ENCODE results near the gene STON2. TPM values are rescaled to one million over a fixed set of nuclear protein-coding genes. Genes with fewer than 3 reads are reported as not detected.
A peak's percentile ranks its signal among the peaks of the same experiment; 100 is the strongest.

STON2 gene
- total and polyA plus RNA-seq, 2 of the 8 experiments (the other 6 are each of a cell fraction or from before 2014, with no cell fraction given) = 8.9 to 50.0 TPM

DNA sequence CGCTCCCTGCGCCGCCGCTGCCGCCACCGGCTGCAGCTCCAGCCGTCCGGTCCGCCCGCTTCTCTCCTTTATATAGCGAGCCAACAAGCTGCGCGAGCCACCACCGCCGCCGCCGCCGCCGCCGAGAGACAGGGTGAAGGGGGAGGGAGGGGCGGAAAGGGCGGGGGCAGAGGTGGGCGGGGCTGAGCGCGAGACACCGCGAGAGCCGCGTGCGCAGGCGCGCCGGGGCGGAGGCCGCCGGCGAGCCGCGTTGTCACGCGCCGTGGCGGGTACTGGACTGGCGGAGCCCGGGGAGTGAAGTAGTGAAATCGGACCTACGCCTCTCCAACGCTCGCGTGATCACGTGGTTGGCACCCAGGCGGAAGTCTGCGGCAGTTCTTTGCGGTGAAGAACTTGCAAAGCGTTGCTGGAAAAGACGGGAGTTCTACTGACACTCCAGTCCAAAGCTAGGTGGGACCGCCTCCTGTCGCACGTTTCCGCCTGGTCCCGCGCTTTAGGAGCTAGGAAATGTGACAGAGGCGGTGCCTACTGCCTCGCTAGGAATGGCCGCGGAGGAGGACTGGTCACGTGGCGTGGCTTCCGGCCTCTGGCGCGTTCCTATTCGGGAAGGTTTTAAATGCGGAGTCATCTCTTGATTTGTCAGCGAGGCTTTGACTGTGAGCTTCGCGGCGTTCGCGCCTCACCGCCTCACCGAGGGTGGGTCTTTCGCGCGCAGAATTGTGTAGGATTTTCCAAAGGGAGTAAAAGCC lies 179.1 kb downstream of the STON2 start, which contains the start of gene GTF2A1 (continued):
- TF ChIP-seq SRF (IDR thresholded peaks at IDR 0.05; ENCODE audit: low read depth, low read length) (no peak), CBX8 (IDR thresholded peaks at IDR 0.05; ENCODE audit: borderline replicate concordance, low read depth, low read length) (no peak), SAP30 (IDR thresholded peaks at IDR 0.05; ENCODE audit: insufficient read depth, insufficient replicate concordance, low read length) (peak; percentile 31), BRCA1 (IDR thresholded peaks at IDR 0.05; ENCODE audit: low read depth, low read length) (peak; percentile 54; the same call in 1 of the 2 replicates), KDM1A (IDR thresholded peaks at IDR 0.05; ENCODE audit: borderline replicate concordance, low read length) (no peak), FOSL1 (IDR thresholded peaks at IDR 0.05; ENCODE audit: insufficient read depth, low read depth, low read length) (no peak), JUN (IDR thresholded peaks at IDR 0.05; ENCODE audit: low read depth, low read length) (no peak), KDM5A (IDR thresholded peaks at IDR 0.05; ENCODE audit: low read length) (no peak), RNF2 (IDR thresholded peaks at IDR 0.05; ENCODE audit: borderline replicate concordance, low read depth, low read length, missing control alignments, poor library complexity, severe bottlenecking) (no peak), EP300 (IDR thresholded peaks at IDR 0.05; ENCODE audit: borderline replicate concordance in 1 of 2, low read depth in 2 of 2, low read length in 2 of 2) (peak in 1 of 2 experiments; percentile 59; a peak in 1 of 3 replicates), SIRT6 (IDR thresholded peaks at IDR 0.05; ENCODE audit: low read length) (no peak), ZNF274 (IDR thresholded peaks at IDR 0.05; ENCODE audit: borderline replicate concordance, extremely low read depth, low read length) (no peak), CTBP2 (IDR thresholded peaks at IDR 0.05; ENCODE audit: borderline replicate concordance, insufficient read depth, insufficient read length, low read length) (no peak), MAFK (IDR thresholded peaks at IDR 0.05; ENCODE audit: low read depth, low read length) (peak; percentile 72; the same call in 1 of the 2 replicates), CREB1 (IDR thresholded peaks at IDR 0.05) (peak; percentile 58), RXRA (IDR thresholded peaks at IDR 0.05; ENCODE audit: insufficient read depth, low read depth, low read length) (no peak), TEAD4 (IDR thresholded peaks at IDR 0.05; ENCODE audit: low read depth, low read length) (no peak), RFX5 (IDR thresholded peaks at IDR 0.05; ENCODE audit: borderline replicate concordance, low read depth, low read length) (no peak), NANOG (IDR thresholded peaks at IDR 0.05; ENCODE audit: insufficient read depth, low read depth, low read length, poor library complexity, severe bottlenecking) (no peak), TAF1 (IDR thresholded peaks at IDR 0.05; ENCODE audit: low read depth, low read length) (peak; percentile 95), BCL11A (IDR thresholded peaks at IDR 0.05; ENCODE audit: low read depth in 2 of 2, low read length in 2 of 2) (no peak), YY1 (IDR thresholded peaks at IDR 0.05; ENCODE audit: low read depth, low read length) (peak; percentile 99), TBP (IDR thresholded peaks at IDR 0.05; ENCODE audit: low read depth, low read length) (peak; percentile 95)
- TF ChIP-seq, protein P1, sequence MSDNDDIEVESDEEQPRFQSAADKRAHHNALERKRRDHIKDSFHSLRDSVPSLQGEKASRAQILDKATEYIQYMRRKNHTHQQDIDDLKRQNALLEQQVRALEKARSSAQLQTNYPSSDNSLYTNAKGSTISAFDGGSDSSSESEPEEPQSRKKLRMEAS (IDR thresholded peaks at IDR 0.05) = peak; percentile 95

Data from H1 (cell line).